ENCODE data around the gene TEX38.
"Not testable (repeated sequence)": the region's sequence is repeated elsewhere in the genome, so short reads cannot be mapped to it uniquely, and the experiment has no call there.

The TEX38 gene

DNA sequence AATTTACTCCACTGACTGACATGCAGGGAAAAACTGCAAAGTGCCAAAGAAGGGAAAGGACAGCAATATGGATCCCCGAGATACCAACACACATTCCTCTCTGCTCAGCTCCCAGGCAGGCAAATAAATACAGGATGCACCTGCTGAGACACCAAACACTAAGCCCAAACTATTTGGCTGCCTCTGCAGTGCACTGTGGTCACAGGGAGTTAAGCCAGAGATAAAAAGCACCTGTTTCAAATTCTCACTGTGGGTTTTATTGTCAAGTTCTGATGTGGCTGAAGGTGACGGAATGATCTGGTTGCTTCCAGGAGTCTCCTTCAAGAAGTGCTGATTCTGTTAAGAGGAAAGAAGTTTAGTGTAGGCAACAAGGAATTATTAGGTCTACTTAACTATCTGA is 17.7 kb downstream of the TEX38 start:
- DNase-seq (ENCODE audit: low spot score): no peak

DNA sequence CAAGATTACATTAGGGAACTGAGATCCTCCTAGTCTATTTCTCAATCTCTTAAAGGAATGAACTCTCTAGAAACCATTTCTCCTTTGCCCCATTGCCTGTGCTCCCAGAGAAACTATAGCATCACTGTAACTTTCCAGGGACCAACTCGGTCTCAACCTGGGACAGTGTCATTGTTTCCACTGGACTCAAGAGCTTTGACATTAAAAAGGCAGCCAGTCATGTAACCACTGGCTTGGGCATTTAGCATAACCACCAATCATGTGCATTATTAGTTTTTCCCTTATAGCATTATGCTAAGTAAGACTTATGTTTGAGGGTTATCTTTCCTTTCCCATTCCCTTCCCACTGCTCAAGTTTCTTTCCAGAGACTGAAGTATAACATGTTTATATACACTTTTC is 18.2 kb downstream of the TEX38 start:
- DNase-seq (ENCODE audit: low spot score): no peak

DNA sequence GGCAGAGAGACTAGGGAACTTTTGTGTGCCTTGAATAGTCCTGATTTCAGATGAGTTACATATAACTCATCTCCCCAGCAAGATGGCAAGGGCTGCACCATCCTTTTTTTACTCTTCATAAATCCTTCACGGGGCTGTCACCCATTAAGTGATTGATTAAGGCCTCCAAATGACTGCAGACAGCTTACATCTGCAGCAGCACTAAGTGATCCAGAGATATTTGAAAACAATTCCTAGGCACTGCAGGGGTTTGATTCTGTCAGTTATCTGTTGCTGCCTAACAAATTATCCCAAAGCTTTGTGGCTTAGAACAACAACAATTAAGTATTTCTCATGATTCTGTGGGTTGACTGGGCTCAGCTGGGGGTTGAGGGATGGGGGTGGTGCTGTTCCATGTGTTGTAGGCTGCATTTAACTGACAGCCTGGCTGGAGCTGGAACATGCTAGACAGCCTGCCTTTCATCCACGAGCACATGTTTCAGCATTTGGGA is 19.3 kb downstream of the TEX38 start:
- DNase-seq (ENCODE audit: low spot score): no peak

DNA sequence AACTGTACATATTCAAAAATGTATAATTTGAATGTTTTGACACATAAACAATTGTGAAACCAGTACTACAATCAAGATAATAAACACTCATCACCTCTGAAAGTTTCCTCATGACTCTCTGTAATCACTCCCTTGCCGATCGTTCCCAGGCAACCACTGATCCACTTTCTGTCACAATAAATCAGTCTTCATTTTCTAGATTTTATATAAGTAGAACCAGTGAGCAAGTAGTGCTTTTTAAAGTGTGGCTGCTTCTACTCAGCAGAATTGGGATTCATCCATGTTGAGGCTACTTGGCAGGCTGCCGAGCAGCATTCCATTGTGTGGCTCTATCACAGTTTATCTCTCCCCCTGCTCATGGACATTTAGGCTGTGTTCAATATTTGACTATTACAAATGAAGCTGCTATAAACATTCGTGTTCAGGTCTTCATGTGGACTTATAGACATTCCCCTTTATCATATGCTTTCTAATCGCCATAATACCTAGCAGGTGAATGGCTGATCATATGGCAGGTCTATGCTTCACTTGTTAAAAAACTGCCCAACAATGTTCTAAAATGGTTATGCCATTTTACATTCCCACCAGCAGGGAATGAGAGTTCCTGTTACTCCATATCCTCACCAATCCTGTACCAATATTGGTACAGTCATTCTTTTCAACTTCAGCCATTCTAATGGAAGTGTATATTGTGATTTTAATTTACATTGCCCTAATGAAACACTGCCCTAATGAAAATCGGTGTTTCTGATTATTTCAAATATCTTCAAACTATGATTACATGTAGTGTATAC is 20.5 kb downstream of the TEX38 start:
- no peak for DNase-seq (ENCODE audit: low spot score)

DNA sequence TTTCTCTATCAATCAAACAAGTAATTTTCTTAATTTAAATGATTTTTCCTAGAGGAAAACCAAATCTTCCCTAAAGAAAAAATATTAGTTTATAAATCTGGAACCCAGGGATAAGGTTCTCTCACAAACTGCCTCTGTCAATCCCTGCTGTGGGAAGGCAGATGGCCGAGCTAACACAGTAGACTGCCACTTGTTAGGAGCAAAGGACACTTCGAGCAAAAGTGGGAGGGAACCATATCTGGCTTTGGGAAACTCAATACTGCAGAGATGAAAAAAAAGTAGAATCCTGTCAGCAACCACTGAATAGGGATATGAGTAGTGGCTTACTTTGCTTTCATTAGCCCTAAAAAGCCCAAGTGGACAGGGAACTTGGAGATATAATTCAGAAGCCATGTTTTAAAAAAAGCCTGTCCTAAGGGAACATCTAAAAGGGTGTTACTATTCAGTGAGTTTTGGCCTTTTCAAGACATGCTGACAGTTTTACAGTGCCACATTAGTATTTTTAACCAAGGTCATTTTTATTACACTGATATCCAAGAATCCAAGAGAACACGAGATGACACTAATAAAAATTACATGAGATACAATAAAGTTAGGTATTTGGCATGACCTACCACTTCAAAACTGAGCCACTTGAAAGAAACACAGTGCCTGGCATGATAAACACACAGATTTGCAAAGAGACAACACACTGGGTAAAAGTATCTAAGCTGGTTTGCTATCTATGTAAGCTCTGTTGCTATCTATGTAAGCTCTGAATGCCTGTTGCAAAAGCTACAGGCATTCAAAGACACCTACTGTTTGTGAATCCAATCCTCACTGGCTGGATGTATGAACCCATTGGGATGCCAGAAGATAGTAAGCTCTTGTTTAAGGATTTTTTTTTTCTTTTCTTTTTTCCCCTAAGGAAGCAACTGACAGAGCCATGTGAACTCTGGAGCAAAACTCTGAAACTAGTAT is 21.4 kb downstream of the TEX38 start:
- DNase-seq (ENCODE audit: low spot score): no peak

DNA sequence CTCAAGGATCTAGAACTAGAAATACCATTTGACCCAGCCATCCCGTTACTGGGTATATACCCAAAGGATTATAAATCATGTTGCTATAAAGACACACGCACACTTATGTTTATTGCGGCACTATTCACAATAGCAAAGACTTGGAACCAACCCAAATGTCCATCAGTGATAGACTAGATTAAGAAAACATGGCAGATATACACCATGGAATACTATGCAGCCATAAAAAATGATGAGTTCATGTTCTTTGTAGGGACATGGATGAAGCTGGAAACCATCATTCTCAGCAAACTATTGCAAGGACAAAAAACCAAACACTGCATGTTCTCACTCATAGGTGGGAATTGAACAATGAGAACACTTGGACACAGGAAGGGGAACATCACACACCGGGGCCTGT is 23.0 kb downstream of the TEX38 start:
- DNase-seq (ENCODE audit: low spot score): not testable (repeated sequence)

DNA sequence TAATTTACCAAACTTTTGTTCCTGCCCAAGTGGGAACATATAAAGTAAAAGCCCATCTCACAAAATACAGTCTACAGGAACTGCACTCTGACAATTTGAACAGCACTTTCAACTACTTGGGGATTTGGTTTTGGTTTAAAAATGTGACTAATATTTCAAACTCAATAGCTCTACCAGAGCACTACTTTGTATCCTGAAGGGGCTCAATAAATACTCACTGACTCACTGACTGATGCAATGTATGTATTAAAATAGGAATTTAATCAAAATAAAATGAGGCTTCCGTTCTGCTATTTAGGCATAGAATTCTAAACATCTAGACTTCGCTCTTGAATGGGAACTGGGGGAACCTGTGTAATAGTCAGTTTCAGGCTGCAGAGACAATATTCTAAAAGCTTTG is 25.4 kb downstream of the TEX38 start:
- DNase-seq (ENCODE audit: low spot score): no peak

DNA sequence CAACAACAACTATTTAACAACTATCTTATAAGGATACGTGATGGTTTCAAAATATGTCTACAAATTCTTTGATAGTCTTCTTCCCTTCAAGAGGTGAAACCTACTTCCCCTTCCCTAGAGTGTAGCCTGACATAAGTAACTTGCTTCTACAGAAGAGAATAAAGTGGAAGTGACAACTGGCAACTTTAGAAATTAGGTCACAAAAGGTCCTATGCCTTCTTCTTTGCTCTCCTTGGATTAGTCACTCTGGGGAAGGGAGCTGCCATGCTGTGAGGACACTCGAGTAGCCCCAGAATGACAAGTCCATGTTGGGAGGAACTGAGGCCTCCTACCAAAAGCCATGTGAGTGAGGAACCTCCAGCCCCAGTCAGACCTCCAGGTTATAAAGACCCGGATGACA is 28.0 kb downstream of the TEX38 start:
- DNase-seq (ENCODE audit: low spot score): no peak

DNA sequence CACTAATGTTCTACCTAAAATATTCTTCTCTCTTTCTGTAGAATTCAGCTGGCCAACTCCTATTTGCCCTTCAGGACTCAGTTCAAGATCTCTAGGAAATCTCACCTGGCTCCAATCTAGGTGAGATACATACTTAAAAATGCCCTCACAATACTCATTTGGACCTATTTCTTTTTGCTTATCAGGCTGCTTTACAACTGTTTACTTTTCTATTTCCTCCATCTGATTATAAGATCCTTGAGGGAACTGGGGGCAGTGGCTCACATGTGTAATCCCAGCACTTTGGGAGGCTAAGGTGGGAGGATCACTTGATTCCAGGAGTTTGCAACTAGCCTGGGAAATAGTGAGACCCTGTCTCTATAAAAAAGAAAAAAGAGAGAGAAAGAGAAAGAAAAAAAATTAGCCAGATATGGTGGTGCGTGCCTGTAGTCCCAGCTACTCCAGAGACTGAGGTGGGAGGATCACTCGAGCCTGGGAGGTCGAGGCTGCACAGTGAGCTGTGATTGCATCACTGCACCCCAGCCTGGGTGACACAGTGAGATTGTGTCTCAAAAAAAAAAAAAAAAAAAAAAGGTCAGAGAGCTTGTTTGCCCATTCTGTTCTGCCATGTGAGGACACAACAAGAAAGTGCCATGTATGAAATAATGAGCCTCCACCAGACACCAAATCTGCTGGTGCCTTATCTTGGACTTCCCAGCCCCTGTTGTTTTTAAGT is 32.4 kb downstream of the TEX38 start:
- no peak for DNase-seq (ENCODE audit: low spot score)

DNA sequence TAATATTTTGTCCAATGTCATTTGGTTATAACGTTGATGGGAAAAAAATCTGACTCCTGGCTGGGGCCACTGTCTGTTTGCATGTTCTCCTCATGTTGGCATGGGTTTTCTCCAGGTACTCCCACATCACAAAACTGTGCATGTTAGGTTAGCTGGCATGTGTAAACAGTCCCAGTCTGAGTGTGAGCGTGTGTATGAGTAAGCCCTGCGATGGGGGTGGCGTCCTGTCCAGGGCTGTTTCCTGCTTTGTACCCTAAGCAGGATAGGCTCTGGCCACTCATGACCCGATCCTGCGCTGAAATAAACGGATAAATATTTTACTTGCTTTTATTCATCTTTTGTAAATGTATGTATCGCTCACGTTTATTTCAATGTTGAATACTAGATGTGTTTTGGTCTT is 33.8 kb downstream of the TEX38 start:
- DNase-seq (ENCODE audit: low spot score): no peak

DNA sequence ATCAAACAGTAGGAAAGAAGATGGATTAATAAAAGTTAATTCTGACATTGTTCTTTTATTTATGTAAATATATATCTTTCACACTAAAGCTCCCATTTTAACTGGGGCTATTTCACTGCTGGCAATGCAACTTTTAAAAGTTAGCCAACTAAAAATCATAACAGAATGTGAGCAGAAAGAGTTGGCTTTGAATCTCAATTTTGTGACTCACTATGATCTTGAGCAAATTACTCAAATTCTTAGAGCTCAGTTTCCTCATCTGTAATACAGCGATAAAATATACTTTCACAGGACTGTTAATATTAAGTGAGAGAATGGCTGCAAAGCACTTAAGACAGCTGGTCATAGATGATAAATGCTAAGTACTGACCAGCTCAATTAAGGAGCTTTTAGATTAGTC is 36.5 kb downstream of the TEX38 start:
- no peak for DNase-seq (ENCODE audit: low spot score)

DNA sequence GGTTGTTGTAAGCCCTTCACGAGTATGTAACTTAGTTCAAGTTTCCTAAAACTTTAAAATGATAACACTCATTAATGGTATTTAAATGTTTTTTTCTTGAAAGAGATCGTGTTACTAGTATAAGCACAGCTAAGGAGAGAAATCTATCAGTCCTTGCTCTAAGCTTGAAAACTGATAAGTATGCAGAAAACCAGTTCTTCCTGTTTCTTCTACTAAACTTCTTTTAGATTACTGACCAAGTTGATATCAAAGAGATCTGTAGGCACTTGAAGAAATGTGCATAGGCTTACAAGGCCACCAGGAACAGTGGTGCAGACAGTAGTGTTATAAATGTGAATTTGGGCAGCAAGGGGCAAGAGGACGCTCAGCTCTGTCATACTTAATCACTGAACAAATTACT is 43.3 kb downstream of the TEX38 start:
- DNase-seq (ENCODE audit: low spot score): no peak

DNA sequence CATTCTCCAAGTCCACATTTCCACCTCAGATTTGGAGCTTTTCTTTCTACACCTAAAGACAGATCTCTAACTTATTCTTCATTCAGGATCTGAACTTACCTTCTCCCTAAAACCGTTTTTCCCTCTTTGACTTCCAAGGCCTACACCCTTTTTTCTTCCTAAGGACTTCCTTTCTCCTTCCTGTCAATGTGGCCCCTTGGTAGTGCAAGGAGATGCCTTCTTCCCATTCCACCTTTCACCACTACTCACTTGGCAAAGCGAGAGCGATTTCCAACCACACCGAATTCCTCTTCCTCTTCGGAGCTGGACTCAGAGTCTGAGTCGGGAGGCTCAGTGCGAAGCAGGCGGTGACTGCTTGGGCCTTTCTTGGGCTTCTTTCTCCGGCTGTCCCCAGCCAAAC is 46.0 kb downstream of the TEX38 start:
- DNase-seq (ENCODE audit: low spot score): no peak

DNA sequence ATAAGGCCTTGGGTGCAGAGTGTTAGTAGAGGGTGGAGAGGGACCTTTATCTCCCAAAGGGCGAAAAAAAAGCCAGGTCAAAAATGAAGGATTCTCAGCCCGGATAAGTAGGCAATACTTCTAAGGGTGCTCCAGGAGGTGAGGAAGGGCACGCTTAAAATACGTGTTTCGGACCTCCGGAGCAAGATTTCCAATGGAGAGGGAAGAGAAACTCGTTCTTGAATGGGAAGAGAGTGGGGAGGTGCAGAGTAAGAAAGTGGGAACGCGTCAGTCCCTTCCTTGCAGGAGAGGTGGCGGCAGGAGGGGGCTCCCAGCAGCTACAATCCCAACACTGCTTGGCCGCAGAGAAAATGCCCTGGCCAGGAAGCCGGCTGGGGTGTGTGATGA is 46.7 kb downstream of the TEX38 start:
- DNase-seq (ENCODE audit: low spot score): peak; percentile 27

DNA sequence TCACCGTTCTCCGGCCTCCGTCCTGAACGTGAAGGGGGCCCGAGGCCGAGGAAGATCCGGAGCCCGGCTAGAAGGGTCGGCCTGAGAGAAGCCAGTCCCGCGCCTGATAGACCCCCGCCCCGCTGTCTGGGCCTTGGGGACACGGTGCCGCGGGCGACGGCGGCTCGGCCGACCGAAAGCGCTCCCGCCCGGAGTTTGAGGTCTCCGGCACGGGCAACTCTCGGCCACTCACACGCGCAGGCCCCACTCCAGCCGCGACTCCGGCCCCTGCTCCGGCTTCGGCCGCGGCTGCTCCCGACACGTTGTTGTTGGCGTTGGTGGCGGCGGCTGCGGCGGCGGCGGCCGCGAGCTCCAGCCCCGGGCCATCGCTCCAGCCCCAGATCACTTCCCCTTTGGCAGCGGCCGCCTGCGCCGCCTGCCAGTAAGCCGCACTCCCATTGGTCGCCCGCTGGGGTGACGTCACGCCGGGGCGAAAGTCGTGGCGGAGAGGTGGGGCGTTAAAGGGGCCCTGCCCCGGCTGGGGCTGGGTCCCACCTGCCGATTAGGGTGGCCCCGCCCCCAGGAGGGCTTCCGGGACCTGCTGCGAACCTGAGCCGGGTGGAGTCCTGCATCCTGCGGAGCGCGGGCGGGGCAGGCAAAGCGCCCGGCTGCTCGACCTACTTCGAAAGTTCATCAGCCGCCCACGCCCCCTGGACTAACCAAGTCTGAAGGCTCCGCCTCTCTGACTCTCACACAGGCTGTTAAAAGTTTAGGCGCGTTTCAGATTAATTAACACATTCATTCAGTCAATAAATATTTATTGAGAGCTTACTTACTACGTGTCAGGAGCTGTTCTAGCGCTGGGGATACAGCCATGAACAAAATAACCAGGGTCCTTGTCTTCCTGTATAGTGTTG is 47.3 kb downstream of the TEX38 start, which contains the start of gene EFCAB14:
TSS of gene EFCAB14 (minus strand) at position 388 of the 896 bp plus-strand sequence. CDS start 1,027 bp downstream, outside the sequence.
- peak; percentile 98 for DNase-seq (ENCODE audit: low spot score)

DNA sequence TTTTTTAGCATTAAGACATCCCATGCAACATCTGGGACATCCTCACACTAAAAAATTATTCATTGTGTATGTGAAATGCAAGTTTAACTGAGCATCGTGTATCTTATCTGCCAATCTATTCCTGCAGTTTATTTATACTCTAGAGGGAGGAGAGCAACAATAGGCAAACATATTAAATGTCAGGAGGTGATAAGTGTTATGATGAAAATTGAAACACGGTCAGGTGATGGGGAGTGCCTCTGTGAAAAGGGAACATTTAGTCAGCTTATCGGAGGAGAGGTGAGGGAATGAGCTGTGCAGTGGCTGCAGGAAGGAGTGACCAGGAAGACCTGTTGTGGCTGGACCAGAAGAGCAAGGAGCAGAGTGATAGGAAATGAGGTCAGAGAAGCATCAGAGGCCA is 48.0 kb downstream of the TEX38 start:
- no peak for DNase-seq (ENCODE audit: low spot score)

DNA sequence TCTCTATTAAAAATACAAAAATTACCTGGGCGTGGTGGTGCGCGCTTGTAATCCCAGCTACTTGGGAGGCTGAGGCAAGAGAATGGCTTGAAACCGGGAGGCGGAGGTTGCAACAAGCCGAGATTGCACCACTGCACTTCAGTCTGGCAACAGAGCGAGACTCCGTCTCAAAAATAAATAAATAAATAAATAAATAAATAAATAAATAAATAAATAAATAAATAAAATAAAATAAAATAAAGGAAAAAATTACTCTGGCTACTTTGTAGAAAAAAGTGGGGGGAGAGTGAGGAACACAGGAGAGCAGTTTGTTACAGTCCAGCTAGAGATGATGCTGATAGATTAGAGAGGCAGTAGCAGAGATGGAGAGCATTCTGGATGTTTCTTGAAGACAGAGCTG is 48.7 kb downstream of the TEX38 start:
- not testable (repeated sequence) for DNase-seq (ENCODE audit: low spot score)

DNA sequence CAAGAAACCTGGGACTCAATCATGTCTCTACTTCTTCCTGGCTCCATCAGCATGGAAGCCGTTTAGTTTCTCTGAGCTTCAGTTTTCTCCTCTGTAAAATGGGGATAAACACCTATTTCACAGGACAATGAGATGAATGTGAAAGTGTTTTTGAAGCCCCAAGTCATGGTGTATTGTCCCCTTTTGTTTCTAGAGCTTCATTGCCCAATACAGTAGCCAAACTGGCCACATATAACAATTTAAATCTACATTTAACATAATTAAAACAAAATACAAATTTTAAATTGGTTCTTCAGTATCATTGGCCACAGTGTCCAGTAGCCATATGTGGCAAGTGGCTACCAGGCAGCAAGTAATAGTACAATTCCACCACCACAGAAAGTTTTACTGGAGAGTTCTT is 49.5 kb downstream of the TEX38 start:
- DNase-seq (ENCODE audit: low spot score): no peak

DNA sequence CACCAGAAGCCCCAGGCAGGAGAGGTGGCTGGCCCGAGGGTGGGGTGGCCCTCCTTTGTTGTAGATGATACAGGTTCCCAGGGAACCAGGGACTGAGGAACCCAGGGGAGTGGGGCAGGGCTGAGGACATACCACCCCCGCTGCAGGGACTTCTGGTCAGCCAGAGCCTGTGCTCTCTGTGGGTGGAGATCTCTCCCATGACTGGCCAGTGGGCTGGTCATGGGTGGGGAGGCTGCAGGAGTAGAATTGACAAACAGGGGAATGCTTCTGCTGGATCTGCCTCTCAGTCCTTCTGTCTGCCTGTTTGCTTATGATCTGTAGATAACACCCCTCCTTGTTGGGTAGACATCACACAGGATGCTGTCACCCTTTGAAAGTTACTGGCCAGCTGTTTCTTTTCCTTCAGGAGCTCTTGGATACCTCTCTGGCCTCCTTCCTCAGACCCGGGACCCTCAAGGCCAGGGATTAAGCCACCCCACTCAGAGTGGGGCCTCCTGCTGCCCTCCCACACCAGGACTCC is 50.1 kb downstream of the TEX38 start:
- DNase-seq (ENCODE audit: low spot score): no peak
